ENCODE data around the gene SULT1A4.
A peak's percentile ranks its signal among the peaks of the same experiment; 100 is the strongest.
"Not testable (repeated sequence)": the region's sequence is repeated elsewhere in the genome, so short reads cannot be mapped to it uniquely, and the experiment has no call there.

The SULT1A4 gene

GRCh38 chr16:29459706-29460646 lies at the start of gene SULT1A4:
SULT1A4 (plus strand) TSS chr16:29459913; CDS start chr16:29461386, 1,473 bp downstream.
- DNase-seq = not testable (repeated sequence)

DNA sequence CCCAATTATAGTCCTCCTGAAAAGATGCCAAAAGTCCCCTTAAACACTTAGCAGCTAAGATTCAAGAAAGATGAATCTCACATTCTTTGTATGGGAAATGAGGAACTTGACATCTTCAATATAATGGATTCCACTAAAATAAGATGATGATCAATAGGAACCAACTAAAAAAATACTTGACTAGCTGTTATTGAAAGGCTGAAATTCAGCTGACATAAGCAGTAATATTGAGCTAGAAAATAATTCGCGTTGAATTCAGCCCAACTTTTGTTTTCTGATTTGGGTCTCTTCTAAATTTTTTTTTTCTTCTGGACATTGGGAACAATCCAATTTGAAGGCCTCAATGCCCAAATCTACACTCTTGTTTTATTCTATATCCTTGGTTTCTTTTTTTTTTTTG lies 36.1 kb upstream of the SULT1A4 start:
- not testable (repeated sequence) for DNase-seq

DNA sequence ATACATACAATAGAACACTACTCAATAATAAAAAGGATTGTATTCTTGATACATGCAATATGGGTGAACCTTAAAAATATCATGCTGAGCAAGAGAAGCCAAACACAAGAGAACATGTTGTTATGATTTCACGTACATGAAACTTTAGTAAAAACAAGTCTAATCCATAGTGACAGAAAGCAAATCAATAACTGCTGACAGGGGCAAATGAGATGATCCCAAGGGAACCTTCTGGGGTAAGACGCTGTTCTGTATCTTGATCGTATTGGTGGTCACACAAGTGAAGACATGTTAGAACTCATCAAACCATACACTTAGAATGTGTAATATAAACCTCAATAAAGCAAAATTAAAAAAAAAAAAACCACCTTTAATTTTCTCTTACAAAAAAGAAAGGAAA lies 34.3 kb upstream of the SULT1A4 start:
- DNase-seq = not testable (repeated sequence)

DNA sequence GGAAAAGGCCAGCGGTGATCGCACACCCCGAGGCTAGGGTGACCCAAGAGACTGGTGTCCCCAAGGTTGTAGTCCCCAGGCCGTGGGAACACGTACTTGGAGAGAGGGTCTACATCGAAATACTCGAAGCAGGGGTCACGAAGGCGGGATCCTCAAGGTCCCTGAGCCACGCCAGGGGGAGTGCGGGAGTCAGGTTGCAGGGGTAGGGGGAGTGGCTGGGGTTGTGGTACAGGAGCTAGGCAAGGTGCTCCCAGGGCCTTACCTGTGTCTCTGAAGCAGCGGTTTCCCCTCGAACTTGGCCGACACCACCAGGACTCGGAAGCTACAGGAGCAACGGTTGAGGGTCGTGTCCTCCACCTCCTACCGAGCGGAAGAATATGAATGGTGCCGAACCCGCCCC lies 6.0 kb upstream of the SULT1A4 start:
- DNase-seq = not testable (repeated sequence)

GRCh38 chr16:29454269-29454668 lies 5.4 kb upstream of the SULT1A4 start, which contains the start of the genes BOLA2 and SLX1B:
BOLA2 (minus strand) TSS chr16:29454351; CDS start chr16:29454253, 98 bp downstream.
SLX1B (plus strand) TSS chr16:29454533.
- DNase-seq = not testable (repeated sequence)

GRCh38 chr16:29454828-29455227 lies 4.9 kb upstream of the SULT1A4 start:
- not testable (repeated sequence) for DNase-seq

DNA sequence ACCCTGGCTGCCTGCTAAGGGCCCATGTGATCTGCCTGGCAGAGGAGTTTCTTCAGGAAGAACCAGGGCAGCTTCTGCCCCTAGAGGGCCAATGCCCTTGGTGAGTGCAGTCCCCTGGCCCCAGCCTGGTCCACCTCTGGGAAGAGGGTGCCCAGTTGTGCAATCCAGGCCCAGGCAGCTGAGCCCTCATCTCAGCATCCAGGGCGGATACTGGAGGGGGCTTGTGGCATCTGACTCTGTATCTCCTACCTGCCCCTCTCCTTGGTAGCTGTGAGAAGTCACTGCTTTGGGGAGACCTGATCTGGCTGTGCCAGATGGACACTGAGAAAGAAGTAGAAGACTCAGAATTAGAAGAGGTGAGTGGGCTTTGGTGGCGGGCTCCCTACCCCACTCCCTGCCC lies 2.1 kb upstream of the SULT1A4 start:
- not testable (repeated sequence) for DNase-seq

DNA sequence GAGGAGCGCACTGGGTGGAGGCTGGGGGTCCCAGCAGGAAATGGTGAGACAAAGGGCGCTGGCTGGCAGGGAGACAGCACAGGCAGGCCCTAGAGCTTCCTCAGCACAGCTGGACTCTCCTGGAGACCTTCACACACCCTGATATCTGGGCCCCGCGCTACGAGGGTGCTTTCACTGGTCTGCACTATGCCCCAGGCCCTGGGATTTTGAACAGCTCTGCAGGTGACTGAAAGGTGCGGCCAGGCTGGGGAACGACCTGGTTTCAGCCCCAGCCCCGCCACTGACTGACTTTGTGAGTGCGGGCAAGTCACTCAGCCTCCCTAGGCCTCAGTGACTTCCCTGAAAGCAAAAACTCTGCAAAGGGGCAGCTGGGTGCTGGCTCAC lies 926 bp downstream of the SULT1A4 start:
- not testable (repeated sequence) for DNase-seq

- DNase-seq = not testable (repeated sequence)
Observed at GRCh38 chr16:29465985-29466824, 6.5 kb downstream of the SULT1A4 start.

- DNase-seq = not testable (repeated sequence)
Observed at GRCh38 chr16:29466904-29467303, 7.2 kb downstream of the SULT1A4 start.

GRCh38 chr16:29467654-29468366 lies 8.1 kb downstream of the SULT1A4 start:
- not testable (repeated sequence) for DNase-seq

DNA sequence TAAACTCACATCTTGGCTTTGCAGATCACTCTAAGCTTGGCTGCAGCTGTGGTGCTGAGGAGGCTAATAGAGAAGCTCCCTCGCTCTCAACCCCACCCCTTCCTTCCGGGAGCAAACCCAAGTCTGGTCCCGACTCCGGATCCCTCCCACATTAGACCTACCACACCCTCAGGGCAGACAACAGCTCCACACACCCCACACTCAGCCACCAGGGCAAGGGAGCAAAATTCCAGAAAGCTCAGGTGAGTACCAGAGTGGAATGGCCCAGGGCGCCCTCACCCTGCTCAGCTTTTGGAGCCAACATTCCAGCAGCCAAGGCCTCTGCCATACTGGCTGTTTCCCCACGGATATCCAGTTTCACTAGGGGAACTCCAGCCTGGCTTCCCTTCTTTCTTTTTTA lies 9.9 kb downstream of the SULT1A4 start:
- DNase-seq = peak; percentile 19

DNA sequence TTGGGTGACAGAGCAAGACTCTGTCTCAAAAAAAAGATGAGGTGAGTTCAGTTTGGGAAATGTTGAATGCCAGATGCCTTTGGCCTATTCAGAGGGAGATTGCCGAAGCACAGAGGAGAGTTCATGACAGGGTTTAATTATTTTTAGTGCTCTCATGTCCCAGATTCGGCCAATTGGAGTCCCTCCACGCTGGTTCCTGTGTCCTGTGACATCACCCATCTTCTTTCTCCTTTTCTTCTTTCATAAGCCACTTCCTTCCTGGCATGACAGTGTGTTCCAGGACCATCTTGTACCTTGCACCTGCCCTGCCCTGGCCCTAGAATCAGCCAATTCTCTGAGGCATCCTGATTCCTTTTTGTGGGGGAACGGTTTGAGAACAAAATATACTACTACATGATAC lies 12.4 kb downstream of the SULT1A4 start:
- DNase-seq = not testable (repeated sequence)

DNA sequence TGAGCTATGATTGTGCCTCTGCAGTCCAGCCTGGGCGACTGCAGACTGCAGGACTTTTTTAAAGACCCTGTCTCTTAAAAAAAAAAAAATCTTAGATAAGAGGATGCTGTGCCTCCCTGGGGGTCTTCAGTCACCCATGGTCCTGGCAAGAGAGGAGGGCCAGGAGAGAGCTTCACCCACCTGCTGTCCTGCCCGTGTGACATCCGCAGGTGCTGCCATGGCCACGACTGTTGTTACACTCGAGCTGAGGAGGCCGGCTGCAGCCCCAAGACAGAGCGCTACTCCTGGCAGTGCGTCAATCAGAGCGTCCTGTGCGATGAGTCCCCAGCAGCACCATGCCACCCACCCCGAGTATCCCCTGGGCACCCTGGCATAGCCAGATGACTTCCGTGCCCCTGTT lies 22.6 kb downstream of the SULT1A4 start:
- DNase-seq = not testable (repeated sequence)

DNA sequence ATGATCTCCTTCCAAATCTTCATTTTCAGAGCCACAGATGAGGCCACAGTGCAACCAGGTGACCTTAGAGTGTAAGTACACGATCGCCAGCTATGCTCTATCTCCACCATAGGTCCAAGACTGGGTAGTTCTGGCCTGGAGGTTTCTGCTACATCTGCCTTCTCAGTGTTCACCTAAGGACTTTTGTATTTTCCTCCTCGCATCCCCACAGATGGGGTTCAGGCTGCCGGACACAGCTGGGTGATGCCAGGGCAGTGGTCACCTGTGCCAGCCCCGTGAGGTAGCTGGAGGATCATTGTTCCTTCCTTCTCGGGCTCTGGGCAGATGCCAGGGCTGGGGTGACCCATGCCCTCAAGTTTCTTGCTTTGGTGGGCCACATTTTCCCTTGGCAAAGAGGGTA lies 46.6 kb downstream of the SULT1A4 start, which contains the start of gene NPIPB12:
NPIPB12 (minus strand) TSS at position 101 of the 400 bp plus-strand sequence.
- not testable (repeated sequence) for DNase-seq
